RWPE2 (cell line): ENCODE results near the gene INO80.

Experiments
- ATAC-seq: fragments of 200-7000 bp; cut with Tn5 transposase; 3 replicates; pipeline ENCODE4 v1.9.1; 2021; ENCODE audit warnings: low read depth
- DNase-seq: peaks from one replicate; pipeline ENCODE4 v3.0.0-alpha.2; 2020; ENCODE audit warnings: low spot score
- H3K27ac ChIP-seq: fragments of 450-650 bp; 2 replicates; pipeline ENCODE4 v1.5.1; 2017; ENCODE audit warnings: mild to moderate bottlenecking; ENCODE audit not compliant: poor library complexity, severe bottlenecking
- H3K27me3 ChIP-seq: fragments of 250-450 bp; sonication (Bioruptor Pico); 2 replicates; pipeline ENCODE4 v1.5.1; 2021; ENCODE audit warnings: mild to moderate bottlenecking, moderate library complexity; ENCODE audit not compliant: insufficient read depth, poor library complexity, severe bottlenecking
- H3K36me3 ChIP-seq: fragments of 250-450 bp; sonication (Bioruptor Pico); 2 replicates; pipeline ENCODE4 v1.5.1; 2020; ENCODE audit warnings: low read depth, mild to moderate bottlenecking, moderate library complexity
- H3K4me1 ChIP-seq: fragments of 250-450 bp; sonication (Bioruptor Pico); 2 replicates; pipeline ENCODE4 v1.5.1; 2021; ENCODE audit warnings: mild to moderate bottlenecking, moderate library complexity; ENCODE audit not compliant: insufficient read depth, poor library complexity, severe bottlenecking
- H3K4me3 ChIP-seq: fragments of 250-450 bp; sonication (Bioruptor Pico); 2 replicates; pipeline ENCODE4 v1.5.1; 2021; ENCODE audit warnings: mild to moderate bottlenecking, moderate library complexity; ENCODE audit not compliant: severe bottlenecking
- H3K9me3 ChIP-seq: fragments of 250-450 bp; sonication (Bioruptor Pico); 2 replicates; pipeline ENCODE4 v1.5.1; 2021; ENCODE audit warnings: mild to moderate bottlenecking, moderate library complexity; ENCODE audit not compliant: severe bottlenecking
- CTCF ChIP-seq: fragments of 450-650 bp; IDR thresholded peaks from one replicate; pipeline ENCODE4 v1.5.1; 2017; ENCODE audit warnings: mild to moderate bottlenecking, moderate library complexity; ENCODE audit not compliant: poor library complexity, severe bottlenecking

INO80 gene

GRCh38 chr15:40978562-40978961 is 137.5 kb downstream of the INO80 start:
- no peak for TF ChIP-seq CTCF
- no peaks in the 10 kb centered on the region for H3K4me1 ChIP-seq
- no peaks in the 10 kb centered on the region for H3K27me3 ChIP-seq
- no peak overlapping the region for H3K27ac ChIP-seq
- no peak for DNase-seq
- ATAC-seq = no peak
- H3K9me3 ChIP-seq = no peaks in the 10 kb centered on the region
- peaks cover 74% of the 10 kb centered on the region for H3K36me3 ChIP-seq
- no peak overlapping the region for H3K4me3 ChIP-seq

- Histone ChIP-seq H3K27me3 (no peaks in the 10 kb centered on the region), H3K4me3 (no peak overlapping the region), H3K27ac (no peak overlapping the region), H3K4me1 (no peaks in the 10 kb centered on the region), H3K36me3 (peaks cover 69% of the 10 kb centered on the region), H3K9me3 (no peaks in the 10 kb centered on the region)
- ATAC-seq (no peak), DNase-seq (no peak)
- TF ChIP-seq CTCF = no peak
Measured at GRCh38 chr15:40978141-40978540, 137.9 kb downstream of the INO80 start.

GRCh38 chr15:40976819-40977218 is 139.3 kb downstream of the INO80 start:
- DNase-seq (no peak), ATAC-seq (no peak)
- H3K9me3 ChIP-seq = no peaks in the 10 kb centered on the region
- no peaks in the 10 kb centered on the region for H3K27me3 ChIP-seq
- no peak overlapping the region for H3K27ac ChIP-seq
- no peaks in the 10 kb centered on the region for H3K4me1 ChIP-seq
- peaks cover 56% of the 10 kb centered on the region for H3K36me3 ChIP-seq
- TF ChIP-seq CTCF = no peak
- H3K4me3 ChIP-seq = no peak overlapping the region

- no peak for ATAC-seq
- H3K27ac ChIP-seq = no peak overlapping the region
- no peak for TF ChIP-seq CTCF
- H3K27me3 ChIP-seq = no peaks in the 10 kb centered on the region
- H3K4me1 ChIP-seq = no peaks in the 10 kb centered on the region
- no peak overlapping the region for H3K4me3 ChIP-seq
- no peaks in the 10 kb centered on the region for H3K9me3 ChIP-seq
- no peak for DNase-seq
- peaks cover 38% of the 10 kb centered on the region for H3K36me3 ChIP-seq
Measured at GRCh38 chr15:40974879-40975278, 141.2 kb downstream of the INO80 start.

GRCh38 chr15:40969363-40969762 is 146.7 kb downstream of the INO80 start:
- H3K27ac ChIP-seq = no peak overlapping the region
- H3K36me3 ChIP-seq = 0 out of 2 replicates have a peak, but pooled peaks cover 1% of the 10 kb centered on the region
- H3K4me1 ChIP-seq = no peaks in the 10 kb centered on the region
- H3K9me3 ChIP-seq = no peaks in the 10 kb centered on the region
- H3K4me3 ChIP-seq = no peak overlapping the region
- DNase-seq (no peak), ATAC-seq (no peak; the same call in 2 of the 3 replicates)
- TF ChIP-seq CTCF = no peak
- no peaks in the 10 kb centered on the region for H3K27me3 ChIP-seq
